GM18907 (cell line): ENCODE measurements around the gene RAI1.
"Not testable (repeated sequence)": the region's sequence is repeated elsewhere in the genome, so short reads cannot be mapped to it uniquely, and the experiment has no call there.

Source experiments
- ATAC-seq: cut with Tn5 transposase; IDR thresholded peaks from one replicate; pipeline ENCODE4 v1.9.1; 2021; ENCODE audit warnings: mild to moderate bottlenecking, moderate library complexity; ENCODE audit not compliant: unreplicated experiment

RAI1 gene

GRCh38 chr17:17681187-17681743, at the start of gene RAI1:
RAI1 (plus strand) TSS chr17:17681458; CDS start chr17:17792949, 111,491 bp downstream.
- ATAC-seq = peak; percentile 49

- ATAC-seq = not testable (repeated sequence)
Observed at GRCh38 chr17:17632690-17633089, 48.6 kb upstream of the RAI1 start.

GRCh38 chr17:17633310-17633709, 47.9 kb upstream of the RAI1 start:
- no peak for ATAC-seq

- ATAC-seq = no peak
Observed at GRCh38 chr17:17635126-17635525, 46.1 kb upstream of the RAI1 start.

- ATAC-seq = not testable (repeated sequence)
Observed at GRCh38 chr17:17635537-17636271, 45.6 kb upstream of the RAI1 start.

GRCh38 chr17:17636272-17636885, 44.9 kb upstream of the RAI1 start:
- ATAC-seq = no peak

GRCh38 chr17:17638467-17638866, 42.8 kb upstream of the RAI1 start:
- ATAC-seq = no peak

GRCh38 chr17:17639661-17640270, 41.5 kb upstream of the RAI1 start:
- not testable (repeated sequence) for ATAC-seq

- ATAC-seq = peak; percentile 50
Observed at GRCh38 chr17:17641621-17642409, 39.4 kb upstream of the RAI1 start.

GRCh38 chr17:17645148-17645547, 36.1 kb upstream of the RAI1 start:
- ATAC-seq = not testable (repeated sequence)

GRCh38 chr17:17645961-17646360, 35.3 kb upstream of the RAI1 start:
- no peak for ATAC-seq

GRCh38 chr17:17647524-17648178, 33.6 kb upstream of the RAI1 start:
- no peak for ATAC-seq

GRCh38 chr17:17648762-17649161, 32.5 kb upstream of the RAI1 start:
- ATAC-seq = no peak

GRCh38 chr17:17650959-17651358, 30.3 kb upstream of the RAI1 start:
- ATAC-seq = no peak

- no peak for ATAC-seq
Observed at GRCh38 chr17:17653343-17653742, 27.9 kb upstream of the RAI1 start.

GRCh38 chr17:17659340-17659739, 21.9 kb upstream of the RAI1 start:
- no peak for ATAC-seq

- no peak for ATAC-seq
Observed at GRCh38 chr17:17661134-17661533, 20.1 kb upstream of the RAI1 start.

- ATAC-seq = no peak
Observed at GRCh38 chr17:17661834-17662385, 19.3 kb upstream of the RAI1 start.

GRCh38 chr17:17663160-17664063, 17.8 kb upstream of the RAI1 start:
- peak; percentile 84 for ATAC-seq
